HG02852 (cell line): ENCODE data around the gene IFITM10.

Source experiments
- ATAC-seq: cut with Tn5 transposase; IDR thresholded peaks from one replicate; pipeline ENCODE4 v1.9.1; 2021; ENCODE audit warnings: mild to moderate bottlenecking, moderate library complexity; ENCODE audit not compliant: unreplicated experiment

IFITM10 gene

DNA sequence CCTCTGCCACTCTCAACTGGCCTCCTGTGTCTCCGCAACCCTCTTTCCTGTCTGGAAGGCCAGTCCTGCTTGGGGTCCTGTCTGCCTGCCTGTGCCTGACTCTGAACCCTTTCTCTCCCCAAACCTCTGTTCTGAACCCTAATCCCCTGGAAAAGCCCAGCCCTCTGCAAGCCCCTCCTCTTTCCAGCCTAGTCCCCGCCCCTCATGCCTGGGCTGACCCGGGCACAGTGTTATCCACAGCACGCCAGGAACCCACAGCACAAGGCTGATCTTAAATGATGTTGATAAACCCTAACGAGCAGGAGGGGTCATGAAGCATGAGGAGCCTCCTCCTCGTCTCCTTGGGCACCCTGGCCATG, at the start of gene IFITM10:
Gene IFITM10, minus strand, starts transcription at position 115 of the 359 bp plus-strand sequence. CDS start 153 bp downstream, outside the sequence.
- ATAC-seq = no peak

DNA sequence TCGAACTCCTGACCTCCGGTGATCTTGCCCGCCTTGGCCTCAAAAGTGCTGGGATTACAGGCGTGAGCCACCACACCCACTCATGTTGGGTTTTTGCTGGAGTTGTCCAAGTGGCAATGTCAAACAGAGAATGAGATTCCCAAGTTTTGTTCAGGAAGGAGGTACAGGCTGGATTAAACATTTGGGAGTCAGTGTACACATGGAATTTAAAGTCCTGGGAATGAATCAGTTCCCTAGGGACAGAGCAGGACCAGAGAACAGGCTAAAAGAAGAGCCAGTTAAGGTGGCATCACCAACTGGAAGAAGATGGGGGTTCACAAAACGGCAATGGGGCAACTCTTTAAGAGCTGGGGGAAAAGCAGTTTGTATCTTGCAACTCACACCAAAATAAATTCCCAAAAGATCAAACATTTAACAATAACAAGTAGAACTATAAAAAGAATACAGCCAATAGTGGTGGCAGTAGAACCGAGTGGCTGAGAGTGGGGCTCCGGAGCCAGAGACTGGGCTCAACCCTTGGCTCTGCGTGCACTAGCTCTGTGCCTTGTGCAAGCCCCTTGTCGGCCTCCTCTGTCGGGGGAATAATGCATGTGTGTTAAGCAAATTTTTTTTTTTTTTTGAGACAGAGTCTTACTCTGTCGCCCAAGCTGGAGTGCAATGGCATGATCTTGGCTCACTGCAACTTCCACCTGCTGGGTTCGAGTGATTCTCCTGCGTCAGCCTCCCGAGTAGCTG, 47.2 kb upstream of the IFITM10 start:
- ATAC-seq = no peak

DNA sequence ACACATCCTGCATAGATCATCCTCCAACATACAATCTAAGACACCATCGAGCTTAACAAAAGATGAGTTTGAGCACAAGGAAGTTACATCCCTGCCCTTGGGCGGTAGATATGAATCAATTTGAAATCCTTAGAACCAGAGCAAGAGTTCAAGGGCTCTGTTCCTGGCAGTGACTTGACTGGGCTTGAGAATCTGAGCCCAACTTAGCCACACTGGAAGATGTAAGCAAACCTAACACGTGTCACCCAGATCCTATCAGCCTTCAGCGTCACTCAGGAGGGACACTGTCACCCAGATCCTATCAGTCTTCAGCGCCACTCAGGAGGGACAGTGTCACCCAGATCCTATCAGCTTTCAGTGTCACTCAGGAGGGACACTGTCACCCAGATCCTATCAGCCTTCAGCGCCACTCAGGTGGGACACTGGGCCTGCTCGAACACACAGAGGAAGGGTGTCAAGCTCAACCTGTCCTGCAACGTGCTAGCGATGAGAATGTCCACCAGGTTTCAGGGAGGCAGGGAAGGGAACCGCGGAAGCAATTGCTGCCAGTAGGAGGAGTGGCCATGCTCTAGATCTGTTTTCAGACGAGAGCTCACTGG, 46.1 kb upstream of the IFITM10 start:
- no peak for ATAC-seq

DNA sequence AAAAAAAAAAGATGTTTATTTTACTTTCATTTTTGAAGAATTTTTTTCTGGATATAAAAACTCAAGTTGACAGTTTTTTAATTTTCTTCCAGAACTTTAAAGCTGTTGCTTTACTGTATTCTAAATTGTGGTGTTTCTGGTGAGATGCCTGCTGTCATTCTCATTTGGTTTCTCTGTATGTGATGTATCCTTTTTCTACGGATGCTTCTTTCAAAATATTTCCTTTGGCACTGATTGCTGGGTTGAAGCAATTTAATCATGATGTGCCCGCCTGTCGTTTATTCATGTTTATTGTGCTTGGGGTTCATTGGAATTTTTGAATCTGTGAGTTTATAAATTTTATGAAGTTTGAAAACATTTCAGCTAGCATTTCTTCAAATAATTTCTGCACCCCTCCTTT, 42.7 kb upstream of the IFITM10 start:
- ATAC-seq = no peak

DNA sequence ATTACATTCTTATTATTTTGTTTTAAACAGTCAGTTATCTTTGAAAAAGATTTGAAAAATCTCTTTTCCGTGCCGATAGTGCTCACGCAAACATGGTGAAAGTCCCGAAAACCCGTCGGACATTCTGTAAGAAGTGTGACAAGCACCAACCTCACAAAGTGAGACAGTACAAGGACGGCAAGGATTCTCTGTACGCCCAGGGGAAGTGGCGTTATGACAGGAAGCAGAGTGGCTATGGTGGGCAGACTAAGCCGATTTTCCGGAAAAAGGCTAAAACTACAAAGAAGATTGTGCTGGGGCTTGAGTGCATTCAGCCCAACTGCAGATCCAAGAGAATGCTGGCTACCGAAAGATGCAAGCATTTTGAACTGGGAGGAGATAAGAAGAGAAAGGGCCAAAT, 42.1 kb upstream of the IFITM10 start:
- ATAC-seq = no peak

DNA sequence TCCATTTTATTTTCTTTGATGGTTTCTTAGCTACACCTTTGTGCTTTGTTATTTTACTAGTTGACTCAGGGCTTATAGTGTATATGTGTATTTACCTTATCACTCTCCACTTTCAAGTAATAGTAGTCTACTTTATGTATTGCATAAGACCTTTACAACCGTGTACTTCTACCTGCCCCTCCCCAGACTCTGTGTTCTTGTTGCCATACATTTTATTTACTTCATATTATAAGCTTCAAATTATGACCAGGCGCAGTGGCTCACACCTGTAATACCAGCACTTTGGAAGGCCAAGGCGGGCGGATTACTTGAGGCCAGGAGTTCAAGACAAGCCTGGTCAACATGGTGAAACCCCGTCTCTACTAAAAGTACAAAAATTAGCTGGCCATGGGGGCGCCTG, 41.5 kb upstream of the IFITM10 start:
- ATAC-seq = no peak

DNA sequence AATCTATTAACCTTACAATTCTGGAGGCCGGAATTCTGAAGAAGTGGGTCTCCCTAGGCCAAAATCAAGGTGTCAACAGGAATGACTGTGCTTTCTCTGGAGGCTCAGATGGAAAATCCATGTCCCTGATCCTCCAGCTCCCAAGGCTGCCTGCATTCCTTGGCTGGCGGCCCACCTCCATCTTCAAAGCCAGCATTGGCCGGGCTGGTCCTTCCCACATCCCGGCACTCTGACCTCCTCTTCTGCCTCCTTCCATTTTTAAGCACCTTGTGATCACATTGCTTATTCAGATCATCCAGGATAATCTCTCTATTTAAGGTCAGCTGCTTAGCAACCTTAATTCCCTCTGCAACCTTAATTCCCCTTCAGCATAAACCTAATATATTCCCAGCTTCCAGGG, 36.1 kb upstream of the IFITM10 start:
- no peak for ATAC-seq

DNA sequence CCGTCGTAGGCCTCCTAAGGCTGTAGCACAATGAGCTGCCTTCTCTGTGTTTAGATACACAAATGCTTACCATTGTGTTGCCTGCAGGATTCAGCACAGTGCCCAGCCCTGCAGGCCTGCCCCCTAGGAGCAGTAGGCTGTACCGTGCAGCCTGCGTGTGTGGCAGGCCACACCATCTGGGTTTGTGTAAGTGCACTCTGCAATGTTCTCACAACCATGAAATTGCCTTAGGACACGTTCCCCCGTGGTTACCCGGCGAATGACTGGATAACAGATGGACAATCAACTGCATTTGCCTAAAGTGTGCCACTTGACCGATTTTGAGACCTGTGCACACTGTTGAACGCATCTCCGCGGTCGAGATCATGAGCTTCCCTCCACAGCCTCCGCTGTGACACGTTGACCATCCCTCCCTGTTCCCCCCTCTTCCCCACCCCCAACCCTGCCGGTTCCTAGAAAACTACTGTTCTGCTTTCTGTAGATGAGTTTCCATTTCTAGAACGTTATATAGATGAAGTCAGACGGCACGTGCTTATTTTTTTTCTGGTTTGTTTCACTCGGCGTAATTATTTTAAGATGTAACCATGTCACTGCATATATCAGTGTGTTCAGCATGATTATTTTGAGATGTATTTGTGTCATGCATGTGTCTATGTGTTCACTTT, 35.5 kb upstream of the IFITM10 start:
- ATAC-seq = no peak

DNA sequence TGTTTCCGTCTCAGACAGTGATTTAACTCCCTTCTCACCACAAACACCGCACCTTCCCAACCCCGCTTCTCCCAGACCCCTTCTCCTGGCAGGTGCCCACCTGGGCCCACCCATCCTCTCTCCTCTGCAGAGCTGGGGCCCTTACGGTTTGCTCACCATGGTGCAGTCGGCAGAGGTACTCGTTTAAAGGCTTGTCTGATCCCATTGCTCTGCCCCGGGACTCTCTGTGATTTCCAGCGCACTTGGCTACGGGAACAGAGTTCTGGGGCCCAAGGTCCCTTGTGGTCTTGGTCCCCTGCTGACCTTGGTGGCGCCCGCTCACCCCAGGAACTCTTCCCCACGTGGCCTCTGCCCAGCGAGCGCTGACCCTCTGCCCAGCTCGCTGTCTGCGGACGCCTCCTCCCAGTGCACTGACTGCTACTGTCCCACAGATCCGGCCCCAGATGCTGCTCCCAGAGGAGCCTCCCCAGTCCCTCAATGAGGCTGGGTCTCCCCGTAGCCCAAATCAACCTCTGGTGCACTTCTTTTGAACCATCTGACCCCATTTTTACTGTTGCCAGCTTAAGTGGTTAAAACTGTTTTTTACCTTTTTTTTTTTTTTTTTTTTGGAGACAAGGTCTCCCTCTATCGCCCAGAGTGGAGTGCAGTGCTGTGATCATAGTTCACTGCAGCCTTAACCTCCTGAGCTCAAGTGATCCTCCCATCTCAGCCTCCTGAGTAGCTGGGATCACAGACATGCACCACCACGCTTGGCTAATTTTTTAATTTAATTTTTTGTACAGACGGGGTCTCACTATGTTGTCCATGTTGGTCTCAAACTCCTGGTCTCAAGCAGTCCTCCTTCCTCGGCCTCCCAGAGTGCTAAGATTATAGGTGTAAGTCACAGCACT, 34.6 kb upstream of the IFITM10 start:
- no peak for ATAC-seq

DNA sequence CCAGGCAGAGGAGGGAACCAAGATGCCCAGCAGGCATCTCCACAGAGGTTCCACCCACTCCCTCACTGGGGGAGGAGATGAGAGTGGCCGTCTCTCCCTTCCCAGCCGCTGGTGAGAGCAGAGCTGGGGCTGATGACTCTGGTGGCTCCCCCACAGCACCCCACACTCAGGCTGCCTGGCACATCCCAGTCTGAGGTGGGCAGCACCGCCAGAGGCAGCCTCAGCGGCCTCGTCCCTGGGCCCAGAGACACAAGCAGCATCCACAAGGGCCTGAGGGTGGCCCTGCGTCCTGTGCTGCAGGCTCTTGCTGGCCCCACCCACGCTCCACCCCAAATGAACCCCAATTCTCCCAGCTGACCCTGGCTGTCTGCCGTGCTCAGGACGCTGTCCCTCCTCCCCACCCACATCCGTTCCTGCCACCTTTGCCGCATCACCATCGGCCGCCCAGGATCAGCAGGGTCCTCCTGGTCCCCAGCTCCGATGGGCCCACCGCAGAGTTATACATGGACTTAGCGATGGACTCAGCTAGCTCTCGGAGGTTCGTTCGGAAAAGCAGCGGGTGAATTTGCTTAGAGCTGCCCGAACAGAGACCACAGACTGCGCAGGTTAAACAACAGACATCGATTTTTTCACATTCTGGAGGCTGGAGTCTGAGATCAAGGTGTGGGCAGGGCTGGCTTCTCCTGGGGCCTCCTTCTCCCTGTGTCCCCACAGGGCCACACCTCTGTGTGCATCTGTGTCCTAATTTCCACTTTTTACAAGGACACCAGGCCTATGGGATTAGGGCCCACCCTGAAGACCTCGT, 33.5 kb upstream of the IFITM10 start:
- ATAC-seq = no peak

DNA sequence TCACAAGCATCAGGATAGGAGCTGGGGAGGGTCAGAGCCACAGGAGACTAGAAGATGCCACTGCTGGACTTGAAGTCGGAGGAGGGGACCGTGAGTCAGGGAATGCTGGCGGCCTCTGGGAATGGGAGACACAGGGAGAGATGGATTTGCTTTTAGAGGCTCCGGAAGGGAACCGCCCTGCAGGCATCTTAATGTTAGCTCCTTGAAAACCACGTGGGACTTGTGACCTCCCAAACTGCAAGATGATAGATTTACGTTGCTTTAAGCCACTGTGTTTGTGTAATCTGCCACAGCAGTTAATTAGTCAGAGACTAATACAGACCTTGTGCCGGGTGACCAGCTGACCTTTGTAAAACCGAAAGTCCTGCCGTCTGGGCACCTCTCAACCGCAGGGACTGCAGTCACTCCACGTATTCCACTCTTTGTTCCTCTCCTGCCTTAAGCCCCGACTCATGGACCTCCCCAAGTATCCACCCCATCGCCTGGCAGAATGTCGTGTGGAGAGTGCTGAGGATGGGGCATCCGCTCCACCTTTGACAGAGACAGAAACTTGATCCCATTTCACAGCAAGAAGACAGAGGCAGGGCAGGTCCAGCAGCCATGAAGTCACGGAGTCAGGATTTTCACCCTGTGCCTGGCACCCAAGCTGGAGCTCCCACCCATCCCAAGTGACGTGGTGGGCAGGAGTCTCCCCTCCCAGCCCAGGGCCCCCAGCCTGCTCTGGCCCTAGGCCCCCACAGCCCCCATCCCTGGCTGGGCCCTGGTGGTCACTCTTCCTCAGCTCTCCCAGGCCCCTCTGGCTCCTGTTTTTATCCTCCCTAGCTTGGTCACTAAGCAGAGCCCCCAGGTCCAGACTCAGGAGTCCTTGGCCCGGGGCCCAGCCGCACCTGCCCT, 32.7 kb upstream of the IFITM10 start:
- ATAC-seq = no peak

DNA sequence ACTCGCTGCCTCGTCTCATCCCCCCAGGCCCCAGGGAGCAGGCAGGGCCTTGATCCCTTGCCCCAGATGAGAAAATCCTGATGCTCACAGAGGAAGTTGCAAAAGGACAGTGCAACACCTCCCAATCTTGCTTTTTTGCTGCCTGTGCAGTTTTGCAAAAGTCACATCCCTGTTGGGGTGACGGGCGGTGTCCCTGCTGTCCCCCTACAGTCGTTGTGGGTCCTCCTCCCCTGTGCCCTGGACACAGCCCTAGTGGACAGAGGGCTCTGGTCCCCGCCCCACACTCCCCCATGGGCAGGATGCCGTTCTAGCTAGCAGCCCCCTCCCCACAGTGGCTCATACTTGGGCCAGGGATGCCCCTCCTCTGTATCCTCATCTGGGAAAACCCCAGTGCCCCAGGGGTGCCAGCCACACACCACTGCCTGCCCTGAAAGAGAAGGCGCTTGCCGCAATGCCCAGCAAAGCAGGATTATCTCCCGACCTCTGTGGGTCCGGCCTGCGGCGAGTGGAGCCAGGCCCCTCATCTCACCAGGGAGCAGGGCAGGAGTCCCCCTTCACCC, 31.7 kb upstream of the IFITM10 start:
- no peak for ATAC-seq

DNA sequence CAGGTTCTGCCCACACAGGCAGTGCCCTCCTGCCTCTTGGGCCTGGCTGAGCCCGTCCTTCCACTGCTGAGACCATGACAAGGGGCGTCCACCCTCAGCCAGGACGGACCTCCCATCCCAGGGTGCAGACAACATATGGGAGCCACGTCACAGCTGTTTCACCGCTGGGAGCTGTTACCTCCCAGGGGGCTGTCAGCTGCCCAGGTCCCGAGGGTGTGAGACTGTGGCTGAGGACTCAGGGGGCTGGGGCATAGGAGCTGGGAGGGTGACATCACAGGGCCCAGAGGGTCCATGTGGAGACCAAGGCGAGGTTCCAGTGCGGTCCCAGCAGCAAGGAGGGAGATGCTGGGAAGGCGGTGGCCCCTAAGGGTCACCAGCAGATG, 31.2 kb upstream of the IFITM10 start:
- ATAC-seq = no peak

DNA sequence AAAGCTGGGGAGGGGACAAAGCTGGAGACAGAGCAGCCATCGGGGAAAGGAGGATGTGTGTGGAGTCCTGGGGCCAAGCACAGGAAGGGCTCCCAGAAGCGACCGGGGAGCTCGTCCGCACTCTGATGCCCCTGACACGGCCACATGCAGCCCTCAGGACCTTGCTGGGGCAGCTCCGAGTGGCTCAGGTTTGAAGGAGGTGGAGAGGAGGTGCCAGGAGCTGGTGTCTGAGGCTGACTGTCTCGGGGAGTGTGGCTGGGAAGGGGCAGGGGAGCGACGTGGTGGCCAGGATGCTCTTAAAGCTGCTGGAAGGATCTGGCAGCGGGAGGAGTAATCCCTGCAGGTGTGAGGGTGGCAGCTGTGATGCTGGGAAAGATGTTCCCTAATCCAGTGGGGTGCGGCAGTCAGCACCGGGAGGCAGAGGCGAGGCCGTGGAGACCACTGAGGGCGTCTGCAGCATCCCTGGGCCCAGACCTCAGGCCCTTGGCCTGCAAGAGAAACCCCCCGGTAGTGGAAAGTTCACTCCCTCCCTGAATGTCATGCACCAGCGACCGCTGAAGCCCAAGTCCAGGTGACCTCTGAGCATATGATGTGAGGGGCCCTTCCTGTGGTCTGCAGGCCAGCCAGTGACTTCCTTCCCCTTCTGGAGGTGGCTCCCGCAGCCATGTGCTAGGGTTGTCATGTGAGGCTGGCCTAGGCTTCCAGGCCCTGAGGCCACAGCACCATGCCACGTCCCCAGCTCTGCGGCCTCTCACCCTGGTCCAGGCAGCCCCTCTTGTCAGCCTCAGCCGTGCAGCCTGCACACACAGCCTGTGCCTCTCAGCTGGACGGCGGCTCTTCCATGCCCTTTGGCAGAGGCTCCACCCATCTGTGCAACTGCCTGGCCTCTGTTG, 30.6 kb upstream of the IFITM10 start:
- no peak for ATAC-seq

DNA sequence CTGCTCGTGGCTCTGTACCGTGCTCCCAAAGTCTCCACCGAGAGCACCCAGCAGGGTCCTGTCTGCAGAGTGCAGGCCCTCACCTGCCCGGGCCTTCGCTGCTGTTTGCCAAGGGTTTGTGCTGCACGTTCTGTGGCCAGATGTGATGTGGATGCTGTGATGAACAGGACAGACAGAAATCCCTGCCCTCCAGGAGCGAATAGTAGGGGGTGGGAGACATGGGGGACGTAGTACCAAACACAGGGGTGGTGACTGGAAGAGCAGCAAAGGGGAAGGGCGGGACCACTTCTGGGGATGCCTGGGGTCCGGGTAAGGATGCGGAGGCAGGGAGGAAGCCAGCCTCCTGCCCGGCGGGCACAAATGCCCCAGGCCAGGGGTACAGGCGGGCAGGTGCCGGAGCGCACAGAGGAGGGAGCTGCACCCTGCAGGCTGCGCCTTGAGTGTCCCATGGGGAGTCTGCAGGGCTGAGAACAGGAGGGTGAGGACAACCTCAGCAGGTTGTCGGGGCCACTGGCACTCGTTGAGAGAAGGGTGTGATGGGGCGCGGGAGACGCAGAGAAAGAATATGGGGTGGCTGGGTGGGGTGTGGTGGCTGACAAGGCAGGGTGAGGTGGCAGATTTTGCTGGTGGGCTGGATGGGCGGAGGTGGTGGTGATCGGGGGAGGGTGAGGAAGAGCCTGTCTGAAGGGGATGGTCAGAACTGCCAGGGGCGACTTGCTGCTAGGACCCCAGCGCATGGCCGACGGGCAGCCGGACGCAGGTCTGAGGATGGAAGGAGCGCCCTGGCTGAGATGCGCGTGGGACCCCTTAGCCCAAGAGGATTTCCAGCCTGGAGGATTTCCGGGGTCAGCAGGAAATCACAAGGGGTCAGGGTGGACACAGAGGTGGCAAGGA, 29.7 kb upstream of the IFITM10 start:
- ATAC-seq = no peak

DNA sequence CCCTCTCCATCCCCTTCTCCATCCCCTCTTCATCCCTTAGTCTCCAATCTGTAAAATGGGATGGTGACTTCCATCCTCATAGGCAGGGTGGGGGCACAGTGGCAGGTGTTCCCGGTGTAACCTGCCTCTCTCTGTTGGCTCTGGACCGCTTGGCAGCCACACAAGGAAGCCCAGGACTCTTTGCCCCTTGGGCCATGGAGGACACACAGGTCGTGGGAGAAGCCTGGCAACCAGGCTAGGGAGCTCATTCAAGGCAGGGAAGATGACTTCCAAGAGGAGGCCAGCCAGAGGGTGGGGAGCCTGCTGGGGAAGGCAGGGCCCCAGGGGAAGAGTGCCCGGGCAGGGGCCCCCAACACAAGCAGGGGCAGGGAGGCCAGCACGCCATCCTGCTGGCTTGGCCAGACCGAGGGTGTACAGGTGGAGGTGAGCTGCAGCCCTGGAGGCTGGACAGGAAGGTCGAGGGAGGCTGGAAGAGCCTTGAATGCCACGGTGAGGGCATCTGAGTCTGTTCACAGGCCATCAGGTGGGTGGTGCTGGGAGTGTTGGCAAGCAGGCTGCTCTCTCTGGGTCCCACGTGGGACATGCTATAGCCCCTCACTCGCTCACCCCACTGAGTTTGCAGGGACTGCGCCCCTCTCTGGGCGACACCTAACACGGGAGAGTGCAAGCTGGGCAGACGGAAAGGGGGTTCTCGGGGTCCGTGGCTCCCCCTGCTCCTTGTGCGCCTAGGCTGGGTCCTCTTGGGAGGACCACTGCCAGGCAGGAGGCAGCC, 28.8 kb upstream of the IFITM10 start:
- no peak for ATAC-seq
